Esophagus muscularis mucosa (tissue), 4 donors: ENCODE results near the gene PTPRN2. TPM values are rescaled to one million over a fixed set of nuclear protein-coding genes. Genes with fewer than 3 reads are reported as not detected.

Source experiments
- DNase-seq: peaks from one replicate; pipeline ENCODE4 v3.0.0-alpha.2; 2017; ENCODE audit errors: extremely low spot score
- H3K27ac ChIP-seq, 4 donors: fragments of 200-600 bp; sonication (generic); replicated peaks in 1 of 4; 1 replicate in 3 of 4; 2 replicates in 1 of 4; pipeline ENCODE4 v1.5.1; 2016 to 2019; ENCODE audit warnings: mild to moderate bottlenecking in 1 of 4
- H3K27me3 ChIP-seq, 4 donors: fragments of 200-600 bp; sonication (generic); one replicate each; pipeline versions ENCODE4 v1.5.1 to v1.6.0; 2016 to 2019
- H3K36me3 ChIP-seq, 4 donors: fragments of 200-600 bp; sonication (generic); one replicate each; pipeline ENCODE4 v1.5.1; 2016 to 2019
- H3K4me1 ChIP-seq, 4 donors: fragments of 200-600 bp; sonication (generic); one replicate each; pipeline ENCODE4 v1.5.1; 2016 to 2019
- H3K4me3 ChIP-seq, 4 donors: fragments of 200-600 bp; sonication (generic); 1 replicate in 2 of 4; 2 replicates in 2 of 4; pipeline ENCODE4 v1.5.1; 2016 to 2019; ENCODE audit warnings: mild to moderate bottlenecking in 4 of 4, moderate library complexity in 1 of 4
- H3K9me3 ChIP-seq, 4 donors: fragments of 200-600 bp; sonication (generic); 1 replicate in 3 of 4; 2 replicates in 1 of 4; pipeline ENCODE4 v1.5.1; 2016 to 2019
- CTCF ChIP-seq, 3 experiments: fragments of 200-600 bp in 2 of 3; fragments of 450-650 bp in 1 of 3; sonication (generic) in 2 of 3; IDR thresholded peaks; one replicate each; pipeline ENCODE4 v1.5.1; 2017 to 2019; ENCODE audit warnings: antibody characterized with exemption in 3 of 3, mild to moderate bottlenecking in 2 of 3, moderate library complexity in 1 of 3
- EP300 ChIP-seq: sonication (generic); formaldehyde crosslinking; IDR thresholded peaks from one replicate; pipeline ENCODE4 v1.6.1; 2017; ENCODE audit warnings: antibody characterized with exemption
- POLR2A ChIP-seq: fragments of 450-650 bp; IDR thresholded peaks from one replicate; pipeline ENCODE4 v1.6.1; 2017; ENCODE audit warnings: antibody characterized with exemption, moderate library complexity, mild to moderate bottlenecking, low read depth
- POLR2AphosphoS5 ChIP-seq, 2 donors: sonication (generic); formaldehyde crosslinking; IDR thresholded peaks; one replicate each; pipeline ENCODE4 v1.6.1; 2017; ENCODE audit warnings: antibody characterized with exemption in 2 of 2
- WGBS: methylation state at CpG from one replicate; pipeline ENCODE4 v1.1.5; 2018; 5-methylcytosine and 5-hydroxymethylcytosine counted together
- intact Hi-C: fragments of 100-400 bp; cut with DNase I; formaldehyde crosslinking; loops from one replicate; pipeline ENCODE4 v1.15.1; 2023
- total RNA-seq, 4 donors: library from RNA; depleted of rRNA; stranded (reverse); fragments of >200 nt; gene quantifications; one replicate each; pipeline versions ENCODE4 v1.1.0 to v1.2.1, GENCODE V29; 2016

PTPRN2 gene
- total RNA-seq, 4 donors from 2014 or later: 2.1 to 3.1 (median 3.1) TPM

- WGBS: 92% methylated on average over 4 of the region's 9 CpGs
- no peak for TF ChIP-seq CTCF (IDR thresholded peaks at IDR 0.05)
- no peak for TF ChIP-seq POLR2AphosphoS5 (IDR thresholded peaks at IDR 0.05)
- Histone ChIP-seq H3K27ac (no peak overlapping the region), H3K36me3 (no peaks in the 10 kb centered on the region), H3K4me1 (no peaks in the 10 kb centered on the region), H3K27me3 (no peaks in the 10 kb centered on the region), H3K4me3 (no peak overlapping the region), H3K9me3 (peaks cover 0 to 3% (median 0%) of the 10 kb centered on the region in 4 donors)
- intact Hi-C loops: no loop called here
- no peak for DNase-seq
Measured at GRCh38 chr7:158128572-158128971, 459.1 kb downstream of the PTPRN2 start.

DNA sequence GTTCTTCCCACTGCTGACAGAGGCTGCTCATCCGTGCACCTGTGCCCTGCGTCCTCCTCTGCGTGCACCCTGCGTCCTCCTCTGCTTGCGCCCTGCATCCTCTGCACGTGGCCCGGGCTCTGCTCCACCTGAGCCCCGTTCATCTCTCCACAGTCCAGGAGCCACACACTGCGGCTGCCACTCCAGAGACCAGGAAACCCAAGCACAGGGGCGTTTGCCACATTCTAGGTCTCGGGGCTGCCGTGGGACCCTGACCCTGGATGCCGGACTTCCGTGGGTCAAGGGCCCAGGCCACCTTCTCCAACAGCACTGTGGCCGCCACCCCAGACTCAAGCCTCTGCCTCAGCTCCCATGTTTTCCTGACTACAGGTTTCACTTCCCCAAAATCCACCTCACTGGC lies 460.4 kb downstream of the PTPRN2 start:
- intact Hi-C loops: no loop called here
- TF ChIP-seq POLR2AphosphoS5 (IDR thresholded peaks at IDR 0.05) (no peak), POLR2A (no peak), CTCF (IDR thresholded peaks at IDR 0.05) (no peak), EP300 (no peak)

GRCh38 chr7:158126661-158127060 lies 461.0 kb downstream of the PTPRN2 start:
- no peaks in the 10 kb centered on the region for H3K27me3 ChIP-seq
- H3K27ac ChIP-seq: no peak overlapping the region
- peaks cover 0 to 6% (median 0%) of the 10 kb centered on the region in 4 donors for H3K9me3 ChIP-seq
- DNase-seq: no peak
- H3K4me1 ChIP-seq: no peaks in the 10 kb centered on the region
- WGBS: 91% methylated on average over 7 of the region's 15 CpGs
- H3K36me3 ChIP-seq: no peaks in the 10 kb centered on the region
- TF ChIP-seq EP300 (no peak), CTCF (IDR thresholded peaks at IDR 0.05) (no peak), POLR2AphosphoS5 (IDR thresholded peaks at IDR 0.05) (no peak), POLR2A (no peak)
- intact Hi-C loops: no loop called here
- peak overlapping the region in 1 of 4 donors; percentile 20 for H3K4me3 ChIP-seq

More for the DNA sequence above, 460.4 kb downstream of the PTPRN2 start:
- WGBS: 94% methylated on average over 15 of the region's 15 CpGs
- H3K4me3 ChIP-seq: no peak overlapping the region
- H3K9me3 ChIP-seq: peaks cover 0 to 6% (median 0%) of the 10 kb centered on the region in 4 donors
- no peak for DNase-seq
- H3K27me3 ChIP-seq: no peaks in the 10 kb centered on the region
- H3K4me1 ChIP-seq: no peaks in the 10 kb centered on the region
- no peak overlapping the region for H3K27ac ChIP-seq
- no peaks in the 10 kb centered on the region for H3K36me3 ChIP-seq

GRCh38 chr7:158125721-158126120 lies 461.9 kb downstream of the PTPRN2 start:
- DNase-seq: no peak

More at GRCh38 chr7:158125721-158126120, 461.9 kb downstream of the PTPRN2 start:
- TF ChIP-seq CTCF (IDR thresholded peaks at IDR 0.05) (no peak), POLR2A (no peak), EP300 (no peak), POLR2AphosphoS5 (IDR thresholded peaks at IDR 0.05) (no peak)
- Histone ChIP-seq H3K9me3 (peaks cover 0 to 6% (median 0%) of the 10 kb centered on the region in 4 donors), H3K27ac (no peak overlapping the region), H3K27me3 (no peaks in the 10 kb centered on the region), H3K36me3 (no peaks in the 10 kb centered on the region), H3K4me1 (no peaks in the 10 kb centered on the region), H3K4me3 (no peak overlapping the region)
- WGBS: 91% methylated on average over 22 of the region's 22 CpGs
- intact Hi-C loops: no loop called here
